ENCODE results near the gene CELSR1. TPM values are rescaled to one million over a fixed set of nuclear protein-coding genes. Genes with fewer than 3 reads are reported as not detected.

Gene CELSR1, protein sequence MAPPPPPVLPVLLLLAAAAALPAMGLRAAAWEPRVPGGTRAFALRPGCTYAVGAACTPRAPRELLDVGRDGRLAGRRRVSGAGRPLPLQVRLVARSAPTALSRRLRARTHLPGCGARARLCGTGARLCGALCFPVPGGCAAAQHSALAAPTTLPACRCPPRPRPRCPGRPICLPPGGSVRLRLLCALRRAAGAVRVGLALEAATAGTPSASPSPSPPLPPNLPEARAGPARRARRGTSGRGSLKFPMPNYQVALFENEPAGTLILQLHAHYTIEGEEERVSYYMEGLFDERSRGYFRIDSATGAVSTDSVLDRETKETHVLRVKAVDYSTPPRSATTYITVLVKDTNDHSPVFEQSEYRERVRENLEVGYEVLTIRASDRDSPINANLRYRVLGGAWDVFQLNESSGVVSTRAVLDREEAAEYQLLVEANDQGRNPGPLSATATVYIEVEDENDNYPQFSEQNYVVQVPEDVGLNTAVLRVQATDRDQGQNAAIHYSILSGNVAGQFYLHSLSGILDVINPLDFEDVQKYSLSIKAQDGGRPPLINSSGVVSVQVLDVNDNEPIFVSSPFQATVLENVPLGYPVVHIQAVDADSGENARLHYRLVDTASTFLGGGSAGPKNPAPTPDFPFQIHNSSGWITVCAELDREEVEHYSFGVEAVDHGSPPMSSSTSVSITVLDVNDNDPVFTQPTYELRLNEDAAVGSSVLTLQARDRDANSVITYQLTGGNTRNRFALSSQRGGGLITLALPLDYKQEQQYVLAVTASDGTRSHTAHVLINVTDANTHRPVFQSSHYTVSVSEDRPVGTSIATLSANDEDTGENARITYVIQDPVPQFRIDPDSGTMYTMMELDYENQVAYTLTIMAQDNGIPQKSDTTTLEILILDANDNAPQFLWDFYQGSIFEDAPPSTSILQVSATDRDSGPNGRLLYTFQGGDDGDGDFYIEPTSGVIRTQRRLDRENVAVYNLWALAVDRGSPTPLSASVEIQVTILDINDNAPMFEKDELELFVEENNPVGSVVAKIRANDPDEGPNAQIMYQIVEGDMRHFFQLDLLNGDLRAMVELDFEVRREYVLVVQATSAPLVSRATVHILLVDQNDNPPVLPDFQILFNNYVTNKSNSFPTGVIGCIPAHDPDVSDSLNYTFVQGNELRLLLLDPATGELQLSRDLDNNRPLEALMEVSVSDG (N-terminal part only)
- total RNA-seq, result 0.14 and 0.65 TPM in 2 replicates

DNA sequence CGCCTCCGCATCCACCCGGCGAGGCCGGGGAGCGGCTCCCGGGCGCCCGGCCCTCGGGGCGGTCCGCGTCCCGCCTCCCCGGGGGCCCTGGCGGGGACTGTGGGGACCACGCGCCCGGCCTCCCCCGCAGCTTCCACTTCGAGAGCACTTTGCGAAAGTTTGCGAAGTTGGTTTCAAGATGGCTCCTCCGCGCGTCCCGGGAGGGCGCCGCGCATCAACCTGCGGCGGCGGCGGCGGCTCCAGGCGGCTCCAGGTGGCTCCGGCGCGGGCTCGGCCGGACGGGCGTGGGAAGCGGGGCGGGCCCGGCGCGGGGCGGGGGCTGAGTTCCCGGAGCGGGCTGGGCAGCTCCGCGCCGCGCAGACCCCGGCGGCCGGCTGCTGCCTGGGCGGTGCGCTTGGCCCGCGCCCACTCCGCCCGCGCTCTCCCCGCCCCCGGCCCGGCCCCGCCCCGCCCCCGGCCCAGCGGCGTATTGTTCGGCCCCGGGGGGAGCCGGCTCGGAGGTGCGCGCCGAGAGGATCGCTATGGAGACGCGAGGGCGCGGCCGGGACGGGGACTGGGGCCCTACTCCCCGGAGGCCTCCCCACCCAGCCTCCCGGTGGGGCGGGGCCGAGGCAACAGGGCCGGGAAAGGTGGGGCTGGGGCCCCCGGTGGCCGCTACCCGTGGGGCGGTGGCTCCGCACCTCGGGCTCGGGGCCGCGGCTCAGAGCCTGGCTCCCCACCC, at the start of gene CELSR1:
Gene CELSR1 (minus strand): TSS at position 396 of the 721 bp plus-strand sequence. CDS start 450 bp downstream, outside the sequence.

DNA sequence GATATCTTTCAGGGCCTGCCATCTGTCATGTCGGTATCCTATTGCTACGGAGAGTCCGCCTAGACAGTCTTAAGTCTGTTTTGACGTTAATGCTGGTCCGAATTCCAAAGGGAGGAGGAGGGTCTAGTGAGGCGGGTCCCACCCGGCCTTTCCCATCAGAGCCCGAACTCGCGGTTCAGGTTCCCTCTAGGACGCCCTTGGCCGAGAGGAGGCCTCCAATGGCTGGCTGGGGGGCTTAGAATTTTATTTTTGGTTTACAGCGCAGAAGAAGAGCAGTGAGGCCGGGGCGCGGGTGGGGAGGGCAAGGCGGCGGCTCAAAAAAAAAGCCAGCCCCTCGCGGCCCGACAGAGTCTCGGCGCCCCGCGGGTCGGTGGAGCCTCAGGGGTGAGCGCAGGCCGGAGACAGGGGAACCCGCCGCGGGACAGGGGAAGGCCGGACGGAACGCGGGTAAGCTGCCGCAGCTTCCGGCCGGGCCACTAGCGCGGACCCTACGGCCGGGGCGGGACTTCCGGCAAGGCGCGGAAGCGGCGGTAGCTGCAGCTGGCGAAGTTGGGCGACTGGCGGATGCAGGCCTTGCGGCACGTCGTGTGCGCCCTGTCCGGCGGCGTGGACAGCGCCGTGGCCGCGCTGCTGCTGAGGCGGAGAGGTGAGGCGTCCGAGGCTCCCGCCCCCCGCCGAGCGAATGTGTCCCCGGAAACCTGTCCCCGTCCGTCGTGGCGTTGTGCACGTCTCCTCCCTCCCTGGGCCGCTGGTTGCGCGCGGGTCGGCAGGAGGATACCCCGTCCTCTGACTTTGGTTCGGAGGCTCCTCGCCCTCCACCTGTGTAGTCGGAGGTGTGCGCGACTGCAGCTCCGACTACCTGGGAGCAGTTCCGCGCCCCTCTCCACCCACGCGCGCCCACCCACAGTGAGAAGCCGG, 202.0 kb downstream of the CELSR1 start, which contains the start of gene TRMU:
Gene TRMU (plus strand): TSS at position 514 of the 918 bp plus-strand sequence. CDS start 51 bp downstream, at position 565.

Other genes starting within 250 kb of the CELSR1 start
- 0.57 and 0.65 TPM in 2 replicates for gene GTSE1, start 240.8 kb downstream of the CELSR1 start, total RNA-seq
- gene TRMU, start 201.9 kb downstream of the CELSR1 start, total RNA-seq, result 26.5 and 30.6 TPM in 2 replicates
- 31.6 and 60.1 TPM in 2 replicates for gene GRAMD4, start 82.8 kb upstream of the CELSR1 start, total RNA-seq
- 31.9 and 52.9 TPM in 2 replicates for gene CERK, start 200.6 kb upstream of the CELSR1 start, total RNA-seq
- gene TBC1D22A, start 225.0 kb upstream of the CELSR1 start, total RNA-seq, result 9.4 and 14.8 TPM in 2 replicates

All from smooth muscle cell of bladder (primary cell).